ENCODE measurements around the gene MVD.
"Not testable (repeated sequence)": the region's sequence is repeated elsewhere in the genome, so short reads cannot be mapped to it uniquely, and the experiment has no call there.

MVD gene

DNA sequence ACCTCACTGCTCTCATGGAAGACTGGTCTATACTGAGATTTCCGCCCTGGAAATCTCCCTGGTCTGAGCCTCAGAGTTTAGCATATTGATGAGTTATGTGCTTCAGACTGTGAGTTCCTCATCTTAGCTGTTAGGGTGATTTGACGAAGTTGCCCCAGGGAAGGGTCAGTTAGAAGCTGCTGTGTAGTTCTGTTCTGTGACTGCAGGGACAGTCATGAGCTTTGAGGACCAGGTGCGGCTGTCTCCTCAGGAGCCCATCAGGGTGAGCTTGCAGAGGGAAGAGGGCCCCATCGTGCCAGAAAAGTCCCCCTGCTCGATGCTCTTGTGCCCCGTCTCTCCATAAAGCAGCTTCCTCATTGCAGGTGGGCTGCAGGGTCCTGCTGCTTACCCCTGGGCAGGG lies 52.8 kb downstream of the MVD start:
- DNase-seq (ENCODE audit: low read depth in 2 of 2): no peak

DNA sequence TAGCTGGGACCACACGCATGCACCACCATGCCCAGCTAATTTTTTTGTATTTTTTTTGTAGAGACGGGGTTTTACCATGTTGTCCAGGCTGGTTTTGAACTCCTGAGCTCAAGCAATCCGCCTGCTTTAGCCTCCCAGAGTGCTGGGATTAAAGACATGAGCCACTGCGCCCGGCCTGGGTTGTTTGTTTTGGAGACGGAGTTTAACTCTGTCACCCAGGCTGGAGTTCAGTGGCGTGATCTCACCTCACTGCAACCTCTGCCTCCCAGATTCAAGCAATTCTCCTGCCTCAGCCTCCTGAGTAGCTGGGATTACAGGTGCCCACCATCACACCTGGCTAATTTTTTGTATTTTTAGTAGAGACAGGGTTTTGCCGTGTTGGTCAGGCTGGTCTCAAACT lies 53.5 kb downstream of the MVD start:
- DNase-seq (ENCODE audit: low read depth in 2 of 2): not testable (repeated sequence)

GRCh38 chr16:88608076-88608475 lies 54.8 kb downstream of the MVD start:
- no peak for DNase-seq (ENCODE audit: low read depth in 2 of 2)

GRCh38 chr16:88606148-88606757 lies 56.6 kb downstream of the MVD start:
- DNase-seq (ENCODE audit: low read depth in 2 of 2): no peak

GRCh38 chr16:88605186-88606147 lies 57.4 kb downstream of the MVD start:
- DNase-seq (ENCODE audit: low read depth in 2 of 2): no peak

DNA sequence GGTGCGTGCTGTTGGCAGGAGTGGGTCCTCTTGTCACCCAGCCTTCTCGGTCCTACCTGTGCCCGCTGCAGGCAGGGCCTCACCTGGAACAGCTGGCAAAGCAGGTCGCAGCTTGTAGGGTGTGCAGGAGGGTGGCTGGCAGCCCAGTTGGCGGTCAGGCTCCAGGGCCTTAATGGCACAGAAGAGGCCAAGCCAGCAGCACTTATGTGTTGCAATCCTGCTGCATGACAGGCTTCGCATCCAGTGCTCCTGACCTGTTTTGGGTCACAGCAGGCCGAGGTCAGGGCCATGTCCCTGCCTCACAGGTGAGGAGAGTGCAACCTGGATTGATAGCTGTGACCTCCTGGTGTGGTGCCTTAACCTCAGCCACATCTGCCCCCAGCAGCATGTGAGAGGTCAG lies 60.8 kb downstream of the MVD start:
- DNase-seq (ENCODE audit: low read depth in 2 of 2): no peak

Data from stimulated activated CD4-positive, alpha-beta T cell treated with anti-CD3 and anti-CD28 coated beads, Interleukin-15, amount 100 ng/mL, for 48 hours (primary cell).